Measurements from ENCODE around the gene TMEM263. TPM values are rescaled to one million over a fixed set of nuclear protein-coding genes. Genes with fewer than 3 reads are reported as not detected.

Gene TMEM263
- polyA plus RNA-seq, 1 of the 3 experiments (the other 2 are of a cell fraction), result 16.9 TPM

- Histone ChIP-seq H3K27ac (ENCODE audit: low read depth in 2 of 2, low read length in 1 of 2) (no peak overlapping the region), H3K4me1 (ENCODE audit: control insufficient read depth in 1 of 2, insufficient read depth in 2 of 2, low read depth in 1 of 2, low read length in 1 of 2) (no peaks in the 10 kb centered on the region), H4K20me1 (ENCODE audit: insufficient read depth) (no peaks in the 10 kb centered on the region), H3K36me3 (replicated peaks in 1 of 2; ENCODE audit: control insufficient read depth in 1 of 2, insufficient read depth in 2 of 2, low read length in 1 of 2) (no peaks in the 10 kb centered on the region), H3K27me3 (ENCODE audit: insufficient read depth) (no peaks in the 10 kb centered on the region), H3K9ac (no peak overlapping the region), H3F3A (replicated peaks; ENCODE audit: insufficient read depth) (no peaks in the 10 kb centered on the region), H3K79me2 (ENCODE audit: insufficient read depth) (no peaks in the 10 kb centered on the region), H3K9me2 (no peaks in the 10 kb centered on the region), H3K4me2 (no peak overlapping the region), H3K4me3 (ENCODE audit: low read depth in 2 of 2, low read length in 1 of 2) (no peak overlapping the region), H2AFZ (ENCODE audit: low read depth) (no peak overlapping the region), H3K9me3 (no peaks in the 10 kb centered on the region)
- ChIA-PET POLR2A (no interaction called here), CTCF (no interaction called here)
- no peak for DNase-seq
- TF ChIP-seq IRF3 (IDR thresholded peaks at IDR 0.05; ENCODE audit: low read depth, low read length), result no peak
- no peak for TF ChIP-seq USF2 (IDR thresholded peaks at IDR 0.05; ENCODE audit: borderline replicate concordance, low read depth, low read length)
- TF ChIP-seq EZH2phosphoT487 (IDR thresholded peaks at IDR 0.05; ENCODE audit: borderline replicate concordance, low read depth), result no peak
- no peak for TF ChIP-seq SIN3A (IDR thresholded peaks at IDR 0.05; ENCODE audit: borderline replicate concordance, low read depth, low read length)
- no peak for TF ChIP-seq NFIC (IDR thresholded peaks at IDR 0.05; ENCODE audit: borderline replicate concordance)
- TF ChIP-seq CHD2 (IDR thresholded peaks at IDR 0.05; ENCODE audit: low read length, partially characterized antibody), result no peak
- no peak for TF ChIP-seq USF1 (IDR thresholded peaks at IDR 0.05; ENCODE audit: borderline replicate concordance, low read depth)
- TF ChIP-seq FOXJ3 (CRISPR knock-in tag; IDR thresholded peaks at IDR 0.05), result no peak
- TF ChIP-seq YY1 (IDR thresholded peaks at IDR 0.05; ENCODE audit: low read depth), result no peak
- no peak for TF ChIP-seq TAF1 (IDR thresholded peaks at IDR 0.05; ENCODE audit: borderline replicate concordance, low read depth, low read length)
- TF ChIP-seq RXRA (IDR thresholded peaks at IDR 0.05; ENCODE audit: borderline replicate concordance, low read depth), result no peak
- TF ChIP-seq MXI1 (IDR thresholded peaks at IDR 0.05; ENCODE audit: low read depth, low read length), result no peak
- TF ChIP-seq PBX3 (IDR thresholded peaks at IDR 0.05), result no peak
- no peak for TF ChIP-seq CTCF (IDR thresholded peaks at IDR 0.05)
- TF ChIP-seq FOXM1 (IDR thresholded peaks at IDR 0.05; ENCODE audit: low read depth), result no peak
- TF ChIP-seq REST (IDR thresholded peaks at IDR 0.05; ENCODE audit: low read depth, low read length), result no peak
- no peak for TF ChIP-seq NRF1 (IDR thresholded peaks at IDR 0.05; ENCODE audit: low read depth, low read length)
- TF ChIP-seq SMC3 (IDR thresholded peaks at IDR 0.05; ENCODE audit: low read depth, low read length), result no peak
- WGBS (ENCODE audit: low lambda C conversion rate), result 98% methylated on average over 2 of the region's 2 CpGs
Observed at GRCh38 chr12:107011519-107011918, 55.8 kb downstream of the TMEM263 start.
